HG02610 (cell line): ENCODE data around the gene NDUFAF3.

Source experiments
- ATAC-seq: cut with Tn5 transposase; IDR thresholded peaks from one replicate; pipeline ENCODE4 v1.9.1; 2021; ENCODE audit warnings: mild to moderate bottlenecking, moderate library complexity; ENCODE audit not compliant: unreplicated experiment

The NDUFAF3 gene

DNA sequence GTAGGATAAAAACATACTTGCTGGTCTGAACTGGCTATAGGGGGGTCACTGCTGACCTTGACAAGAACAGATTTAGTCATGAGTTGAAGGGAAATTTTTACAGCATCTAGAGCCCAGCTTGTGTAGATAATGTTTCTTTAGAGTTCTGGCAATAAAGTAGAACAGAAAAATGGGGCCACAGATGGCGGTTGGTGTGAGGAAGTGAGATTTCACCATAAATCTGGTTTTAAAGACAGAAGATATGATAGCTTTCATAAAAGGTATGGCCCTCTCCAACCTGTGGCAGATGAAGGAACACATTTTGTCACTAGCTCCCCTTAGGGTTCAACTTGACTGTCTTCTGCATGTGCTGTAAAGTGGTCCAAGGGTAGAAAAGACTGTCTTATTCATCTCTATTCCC, 31.6 kb downstream of the NDUFAF3 start:
- no peak for ATAC-seq

DNA sequence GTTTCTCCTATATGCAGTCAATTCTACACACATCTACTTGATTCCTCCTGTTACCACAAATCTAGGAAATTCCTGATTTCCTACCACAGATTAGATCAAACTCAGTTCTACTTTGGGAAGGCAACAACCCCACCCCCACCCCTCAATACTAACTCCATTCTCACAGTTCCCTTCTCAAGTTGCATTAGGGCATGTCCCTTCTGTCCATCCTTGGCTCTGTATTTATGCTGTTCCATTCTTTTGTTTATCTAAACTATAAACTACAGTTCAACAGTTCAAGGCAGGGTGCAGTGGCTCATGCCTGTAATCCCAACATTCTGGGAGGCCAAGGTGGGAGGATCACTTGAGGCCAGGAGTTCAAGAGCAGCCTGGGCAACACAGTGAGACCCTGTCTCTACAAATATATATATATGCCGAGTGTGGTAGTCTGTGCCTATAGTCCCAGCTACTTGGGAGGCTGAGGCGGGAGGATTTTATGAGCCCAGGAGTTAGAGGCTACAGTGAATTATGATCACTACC, 32.5 kb downstream of the NDUFAF3 start:
- no peak for ATAC-seq

DNA sequence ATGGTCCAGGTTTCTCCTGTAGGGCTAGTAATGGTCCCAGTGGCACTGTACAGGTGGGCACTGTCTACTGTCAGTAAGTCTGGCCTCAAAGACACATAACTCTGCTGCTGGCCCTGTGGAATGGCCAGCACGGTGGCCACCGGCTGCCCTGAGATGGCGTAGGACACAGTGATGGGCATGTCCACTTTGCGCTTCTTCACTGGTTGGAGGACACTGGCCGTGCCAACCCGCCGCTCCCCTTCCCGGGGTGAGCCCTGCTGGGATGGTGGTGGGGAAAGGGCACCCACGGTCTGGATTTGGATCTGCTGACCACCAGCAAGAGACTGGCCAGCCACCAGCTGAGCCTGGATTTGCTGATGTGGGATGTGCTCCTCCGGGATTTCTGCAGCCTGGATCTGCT, 35.3 kb downstream of the NDUFAF3 start:
- no peak for ATAC-seq

DNA sequence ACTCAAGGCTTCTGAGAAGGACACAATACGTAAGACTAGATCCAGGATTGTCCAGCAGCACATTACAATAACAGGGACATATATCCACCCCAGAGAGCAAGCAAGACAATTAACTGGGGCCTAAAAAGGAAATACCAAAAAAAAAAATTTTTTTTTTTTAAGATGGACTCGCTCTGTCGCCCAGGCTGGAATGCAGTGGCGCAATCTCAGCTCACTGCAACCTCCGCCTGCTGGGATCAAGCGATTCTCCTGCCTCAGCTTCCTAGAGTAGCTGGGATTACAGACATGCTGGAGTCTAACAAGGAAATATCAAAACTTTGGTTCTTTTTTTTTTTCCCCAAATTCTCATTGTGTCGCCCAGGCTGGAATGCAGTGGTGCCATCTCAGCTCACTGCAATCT, 36.1 kb downstream of the NDUFAF3 start:
- no peak for ATAC-seq
